ENCODE data around the gene RS1. TPM values are rescaled to one million over a fixed set of nuclear protein-coding genes. Genes with fewer than 3 reads are reported as not detected.

Gene RS1
- total RNA-seq, 4 donors from 2014 or later, result not detected

DNA sequence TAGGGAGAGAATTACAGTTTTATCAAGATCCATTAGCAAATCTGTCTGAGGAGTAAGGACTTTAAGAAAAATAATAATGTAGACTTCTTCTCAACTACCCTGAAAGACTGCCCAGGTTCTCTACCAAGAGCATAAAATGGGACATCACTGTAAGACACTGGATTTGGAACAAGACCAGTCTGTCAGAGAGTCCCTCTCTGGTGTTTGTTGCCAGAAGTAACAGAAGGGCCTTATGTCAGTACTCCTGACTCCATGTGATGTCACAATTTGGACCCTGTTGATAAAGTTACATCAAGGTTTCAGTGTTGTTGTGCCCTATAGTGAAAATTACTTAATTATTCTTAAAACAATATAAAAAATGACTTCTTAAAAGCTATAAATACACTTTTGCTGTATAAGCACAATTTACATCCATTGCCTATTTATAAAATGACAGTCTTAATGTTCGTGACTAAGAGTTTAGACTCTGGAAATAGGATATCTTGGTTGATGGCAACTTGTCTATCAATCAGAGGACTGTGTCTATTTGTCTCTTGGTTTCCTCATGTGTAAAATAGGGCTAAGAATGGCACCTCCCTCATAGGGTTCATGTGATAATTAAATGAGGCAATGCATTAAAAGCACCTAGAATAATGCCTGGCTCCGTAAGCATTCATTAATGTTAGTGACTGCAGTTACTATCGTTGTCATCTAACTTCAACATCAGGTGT lies 57.8 kb downstream of the RS1 start:
- WGBS, 2 donors, result 76 to 91% methylated on average over 3 of the region's 3 CpGs
- peaks cover 0 to 23% (median 0%) of the 10 kb centered on the region in 3 donors for H3K36me3 ChIP-seq
- TF ChIP-seq POLR2A (IDR thresholded peaks at IDR 0.05), result no peak
- TF ChIP-seq CTCF (IDR thresholded peaks at IDR 0.05), result no peak
- H3K4me1 ChIP-seq, result peaks cover 0 to 4% (median 0%) of the 10 kb centered on the region in 3 donors
- H3K4me3 ChIP-seq, result no peak overlapping the region
- H3K9me3 ChIP-seq, result no peaks in the 10 kb centered on the region
- intact Hi-C loops (cut with DNase I), result no loop called here
- no peaks in the 10 kb centered on the region for H3K27me3 ChIP-seq
- H3K27ac ChIP-seq, result no peak overlapping the region
- no peak for DNase-seq

DNA sequence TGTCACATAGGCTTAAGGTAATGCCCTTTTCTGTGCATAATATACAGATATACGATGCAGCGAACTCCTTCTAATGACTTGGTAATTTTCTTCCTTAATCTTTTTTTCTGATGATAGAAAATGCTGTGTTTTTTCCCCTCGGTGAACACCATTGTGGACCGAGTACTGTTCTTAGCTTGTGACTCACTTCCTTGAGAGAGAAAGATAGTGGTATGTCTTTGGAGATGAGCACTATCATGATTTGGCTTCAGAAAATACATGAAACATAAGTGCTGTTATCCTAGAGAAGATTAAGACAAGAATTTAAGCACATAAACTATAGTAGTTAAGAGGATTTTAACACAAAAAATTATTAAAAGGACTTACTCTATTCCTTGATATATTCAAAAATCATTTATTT lies 63.9 kb downstream of the RS1 start:
- no peak overlapping the region for H3K27ac ChIP-seq
- H3K4me3 ChIP-seq, result no peak overlapping the region
- 63 to 90% methylated on average over 4 of the region's 4 CpGs for WGBS, 2 donors
- no peaks in the 10 kb centered on the region for H3K27me3 ChIP-seq
- H3K36me3 ChIP-seq, result peaks cover 0 to 34% (median 0%) of the 10 kb centered on the region in 3 donors
- TF ChIP-seq POLR2A (IDR thresholded peaks at IDR 0.05), result no peak
- TF ChIP-seq CTCF (IDR thresholded peaks at IDR 0.05), result no peak
- no peaks in the 10 kb centered on the region for H3K9me3 ChIP-seq
- no peaks in the 10 kb centered on the region for H3K4me1 ChIP-seq
- DNase-seq, result no peak
- intact Hi-C loops (cut with DNase I), result no loop called here

DNA sequence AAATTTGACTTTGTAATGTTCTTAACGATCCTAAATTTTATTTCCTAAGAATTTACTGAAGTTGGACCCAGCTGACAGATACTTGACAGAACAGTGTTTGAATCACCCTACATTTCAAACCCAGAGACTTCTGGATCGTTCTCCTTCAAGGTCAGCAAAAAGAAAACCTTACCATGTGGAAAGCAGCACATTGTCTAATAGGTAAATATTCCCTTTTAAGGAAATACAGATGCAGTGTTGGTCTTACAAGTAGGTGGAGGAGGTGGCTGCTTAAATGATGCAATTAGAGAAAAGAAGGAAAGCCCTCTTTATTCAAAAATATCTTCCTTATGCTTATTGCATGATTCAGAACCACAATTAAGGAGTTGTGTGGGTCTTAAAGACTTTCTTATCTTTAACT lies 73.5 kb downstream of the RS1 start:
- DNase-seq, result no peak
- Histone ChIP-seq H3K4me3 (no peak overlapping the region), H3K27me3 (no peaks in the 10 kb centered on the region), H3K36me3 (no peaks in the 10 kb centered on the region), H3K27ac (no peak overlapping the region), H3K9me3 (no peaks in the 10 kb centered on the region), H3K4me1 (no peaks in the 10 kb centered on the region)
- intact Hi-C loops (cut with DNase I), result no loop called here
- TF ChIP-seq CTCF (IDR thresholded peaks at IDR 0.05) (no peak), POLR2A (IDR thresholded peaks at IDR 0.05) (no peak)
- 55 to 86% methylated on average over 2 of the region's 2 CpGs for WGBS, 2 donors

DNA sequence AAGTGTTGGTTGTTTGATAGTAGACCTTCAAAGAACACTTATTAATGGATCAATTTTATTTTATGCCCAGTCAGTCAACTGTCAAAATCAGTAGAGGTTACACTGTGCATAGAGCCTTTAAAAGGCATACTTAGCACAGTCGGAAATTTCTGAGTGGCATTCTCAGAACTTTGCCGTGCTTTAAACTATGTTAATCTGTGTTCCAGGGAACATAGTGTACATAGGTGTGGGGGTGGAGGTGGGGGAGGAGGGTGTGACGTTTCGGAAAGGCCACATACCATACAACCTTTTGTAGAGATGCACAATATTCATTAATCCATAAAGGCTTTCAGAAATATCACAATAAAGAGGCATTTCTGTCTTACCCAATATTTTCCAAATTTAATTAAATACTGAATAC lies 75.8 kb downstream of the RS1 start:
- no peaks in the 10 kb centered on the region for H3K36me3 ChIP-seq
- WGBS, 2 donors, result 57 to 79% methylated on average over 2 to 4 of the region's 4 CpGs
- H3K27me3 ChIP-seq, result no peaks in the 10 kb centered on the region
- H3K9me3 ChIP-seq, result no peaks in the 10 kb centered on the region
- intact Hi-C loops (cut with DNase I), result no loop called here
- H3K27ac ChIP-seq, result no peak overlapping the region
- no peaks in the 10 kb centered on the region for H3K4me1 ChIP-seq
- no peak overlapping the region for H3K4me3 ChIP-seq
- DNase-seq, result no peak
- TF ChIP-seq POLR2A (IDR thresholded peaks at IDR 0.05), result no peak

- intact Hi-C loops (cut with DNase I), result no loop called here
- Histone ChIP-seq H3K27ac (no peak overlapping the region), H3K9me3 (no peaks in the 10 kb centered on the region), H3K4me1 (no peaks in the 10 kb centered on the region), H3K36me3 (no peaks in the 10 kb centered on the region), H3K27me3 (no peaks in the 10 kb centered on the region), H3K4me3 (no peak overlapping the region)
- TF ChIP-seq POLR2A (IDR thresholded peaks at IDR 0.05) (no peak), CTCF (IDR thresholded peaks at IDR 0.05) (no peak)
- DNase-seq, result no peak
- 74 to 100% methylated on average over 2 of the region's 2 CpGs for WGBS, 2 donors
These were observed 77.8 kb downstream of the RS1 start for GRCh38 chrX:18594079-18594478.

- H3K9me3 ChIP-seq, result no peaks in the 10 kb centered on the region
- WGBS, 2 donors, result 70 to 95% methylated on average over 2 of the region's 2 CpGs
- H3K36me3 ChIP-seq, result no peaks in the 10 kb centered on the region
- no peak overlapping the region for H3K27ac ChIP-seq
- no peak for DNase-seq
- H3K4me3 ChIP-seq, result no peak overlapping the region
- TF ChIP-seq POLR2A (IDR thresholded peaks at IDR 0.05), result no peak
- TF ChIP-seq CTCF (IDR thresholded peaks at IDR 0.05), result no peak
- no peaks in the 10 kb centered on the region for H3K27me3 ChIP-seq
- no peaks in the 10 kb centered on the region for H3K4me1 ChIP-seq
- intact Hi-C loops (cut with DNase I), result no loop called here
These were observed 80.1 kb downstream of the RS1 start for GRCh38 chrX:18591834-18592233.

Data from esophagus squamous epithelium (tissue), 5 donors.